K562 (cell line): Measurements from ENCODE around the gene WWOX. TPM values are rescaled to one million over a fixed set of nuclear protein-coding genes. Genes with fewer than 3 reads are reported as not detected.

Experiments
- ATAC-seq: fragments of 200-7000 bp; cut with Tn5 transposase; 3 replicates; pipeline ENCODE4 v1.9.1; 2020; ENCODE audit warnings: moderate library complexity
- BruUV-seq: library from RNA; stranded (reverse); fragments of 400-500 nt; replicated peaks from 2 replicates; lab custom pipeline; 2021; lab: Mats Ljungman, UMichigan
- CTCF ChIA-PET: fragments of 300-600 bp; formaldehyde crosslinking; extraction: SDS; loops from one replicate; lab custom pipeline; 2021; ENCODE audit warnings: low intra/inter-chr PET ratio; lab: Yijun Ruan, JAX
- POLR2A ChIA-PET: fragments of 300-600, 350-650 bp; sonication (Branson Sonifier 250); formaldehyde crosslinking; extraction: SDS; loops from one replicate; lab custom pipeline; 2021; ENCODE audit warnings: antibody characterized with exemption, inconsistent platforms; lab: Yijun Ruan, JAX
- DNase-seq, 4 experiments: peaks; one replicate each; pipeline versions ENCODE4 v3.0.0 to v3.0.0-alpha.2; 2011 to 2018; ENCODE audit warnings: low spot score in 3 of 4, mixed read lengths in 3 of 4; ENCODE audit errors: extremely low read depth in 1 of 4
- FAIRE-seq: peaks from 2 replicates; lab custom pipeline; 2011; peaks lifted over from hg19 to GRCh38; lab: Jason Lieb, UNC
- H2AFZ ChIP-seq: 2 replicates; pipeline ENCODE4 v1.6.0; 2011; ENCODE audit warnings: low read depth, low read length, control low read depth, inconsistent platforms
- H3K27ac ChIP-seq: fragments of 200-600 bp; 3 replicates; pipeline ENCODE4 v1.8.0; 2011; ENCODE audit warnings: low read depth, mild to moderate bottlenecking, control low read depth, inconsistent platforms, low read length, moderate library complexity, mixed read lengths; ENCODE audit errors: extremely low read depth
- H3K27me3 ChIP-seq, 2 experiments: fragments of 300-600 bp in 1 of 2; 2 replicates in 1 of 2; 3 replicates in 1 of 2; pipeline versions ENCODE4 v1.6.0 to v1.8.0; 2011; ENCODE audit warnings: inconsistent platforms in 2 of 2, low read length in 2 of 2, mild to moderate bottlenecking in 1 of 2, mixed read lengths in 1 of 2, moderate library complexity in 1 of 2; ENCODE audit not compliant: control insufficient read depth in 2 of 2, insufficient read depth in 2 of 2
- H3K36me3 ChIP-seq: fragments of 300-600 bp; 3 replicates; pipeline ENCODE4 v1.8.0; 2011; ENCODE audit warnings: mild to moderate bottlenecking, low read length, inconsistent platforms; ENCODE audit not compliant: control insufficient read depth, insufficient read depth
- H3K4me1 ChIP-seq, 2 experiments: fragments of 200-600 bp in 1 of 2; replicated peaks in 1 of 2; 2 replicates in 1 of 2; 3 replicates in 1 of 2; pipeline versions ENCODE4 v1.5.1 to v1.8.0; 2011; ENCODE audit warnings: inconsistent platforms in 2 of 2, low read length in 2 of 2, mild to moderate bottlenecking in 1 of 2, mixed read lengths in 1 of 2, moderate library complexity in 1 of 2; ENCODE audit not compliant: control insufficient read depth in 2 of 2, insufficient read depth in 2 of 2
- H3K4me2 ChIP-seq: 2 replicates; pipeline ENCODE4 v1.6.1; 2011; ENCODE audit warnings: low read length, control low read depth, inconsistent platforms, mixed read lengths; ENCODE audit not compliant: insufficient read depth
- H3K4me3 ChIP-seq: fragments of 200-600 bp; sonication (generic), shearing (Covaris generic); 2 replicates; pipeline ENCODE4 v1.5.1; 2016; ENCODE audit warnings: control low read depth, inconsistent platforms
- H3K79me2 ChIP-seq: fragments of 200-600 bp; 3 replicates; pipeline ENCODE4 v1.8.0; 2011; ENCODE audit warnings: low read length, inconsistent platforms; ENCODE audit not compliant: control insufficient read depth, insufficient read depth
- H3K9ac ChIP-seq, 2 experiments: 2 replicates each; pipeline versions ENCODE4 v1.6.0 to v1.6.1; 2011; ENCODE audit warnings: low read depth in 2 of 2, low read length in 2 of 2, control low read depth in 1 of 2, inconsistent platforms in 1 of 2, mild to moderate bottlenecking in 1 of 2, mixed read lengths in 1 of 2; ENCODE audit not compliant: insufficient read depth in 1 of 2
- H3K9me1 ChIP-seq: one replicate; pipeline ENCODE4 v1.6.0; 2011; ENCODE audit warnings: inconsistent platforms, mild to moderate bottlenecking, low read length, moderate library complexity; ENCODE audit not compliant: control insufficient read depth, insufficient read depth
- H3K9me3 ChIP-seq: replicated peaks from 2 replicates; pipeline ENCODE4 v1.5.1; 2011; ENCODE audit warnings: low read depth, low read length, inconsistent platforms; ENCODE audit not compliant: control insufficient read depth, insufficient read depth
- H4K20me1 ChIP-seq: replicated peaks from 2 replicates; pipeline ENCODE4 v1.6.1; 2011; ENCODE audit warnings: low read length, inconsistent platforms, mixed read lengths; ENCODE audit not compliant: control insufficient read depth, insufficient read depth
- CREBBP ChIP-seq: IDR thresholded peaks from one replicate; pipeline ENCODE4 v1.6.1; 2012; ENCODE audit warnings: low read depth, mild to moderate bottlenecking, control low read depth, inconsistent platforms, low read length
- ELF1 ChIP-seq: fragments of 200-800 bp; sonication (Bioruptor generic); IDR thresholded peaks from 2 replicates; pipeline ENCODE4 v1.6.1; 2016; ENCODE audit warnings: missing genetic modification characterization, missing compliant biosample characterization
- ELK3 ChIP-seq: fragments of 450-650 bp; formaldehyde crosslinking; IDR thresholded peaks from 2 replicates; pipeline ENCODE4 v1.4.0; 2020; ENCODE audit warnings: mild to moderate bottlenecking
- HMBOX1 ChIP-seq: sonication (generic); IDR thresholded peaks from 2 replicates; pipeline ENCODE4 v1.6.1; 2016
- PCBP2 ChIP-seq: fragments of 200-400 bp; formaldehyde crosslinking; IDR thresholded peaks from 2 replicates; pipeline ENCODE4 v1.6.1; 2018; ENCODE audit warnings: low read length, low read depth, mild to moderate bottlenecking, moderate library complexity; ENCODE audit not compliant: poor library complexity, severe bottlenecking
- RBM25 ChIP-seq: fragments of 200-400 bp; formaldehyde crosslinking; IDR thresholded peaks from 2 replicates; pipeline ENCODE4 v1.6.1; 2018; ENCODE audit warnings: low read length, low read depth, moderate library complexity; ENCODE audit not compliant: severe bottlenecking
- TAF15 ChIP-seq: fragments of 200-400 bp; formaldehyde crosslinking; IDR thresholded peaks from 2 replicates; pipeline ENCODE4 v1.6.1; 2017; ENCODE audit warnings: mild to moderate bottlenecking, low read depth, low read length, moderate library complexity
- TARDBP ChIP-seq: fragments of 450-650 bp; IDR thresholded peaks from 2 replicates; pipeline ENCODE4 v1.6.1; 2016
- ZNF318 ChIP-seq, 2 experiments: fragments of 450-650 bp; IDR thresholded peaks; 2 replicates each; pipeline ENCODE4 v1.6.1; 2016; ENCODE audit warnings: mild to moderate bottlenecking in 2 of 2, borderline replicate concordance in 1 of 2, low read depth in 1 of 2, moderate library complexity in 1 of 2
- WGBS: fragments of 100-300 bp; shearing (Covaris generic); methylation state at CpG from one replicate; pipeline ENCODE4 v1.1.6; 2016; ENCODE audit warnings: low coverage, mixed read lengths; ENCODE audit not compliant: insufficient coverage; ENCODE audit errors: missing lambda C conversion rate; 5-methylcytosine and 5-hydroxymethylcytosine counted together
- in situ Hi-C: fragments of 300-500 bp; cut with MboI; formaldehyde crosslinking; loops from 4 replicates; pipeline ENCODE4 v1.15.0; 2018; ENCODE audit warnings: inconsistent platforms, mixed read lengths
- intact Hi-C: fragments of 100-400 bp; cut with micrococcal nuclease; formaldehyde crosslinking; loops from 2 replicates; pipeline ENCODE4 v1.14.2; 2022
- polyA plus RNA-seq, 8 experiments: library from polyadenylated mRNA; depleted of rRNA in 4 of 8; stranded (reverse) in 5 of 8; unstranded in 3 of 8; fragments of >200 nt; fragmentation: Nextera tagmentation in 2 of 8; fragmentation: Illumina TruSeq in 1 of 8; extraction: Ambion mirVana in 2 of 8; extraction: Trizol in 1 of 8; gene quantifications; 2 replicates each; pipeline versions ENCODE4 v1.2.1 to v1.2.3, GENCODE V29; 2011 to 2014; ENCODE audit warnings: inconsistent platforms in 1 of 8, missing spikeins in 1 of 8
- total RNA-seq, 7 experiments: library from RNA; depleted of rRNA in 6 of 7; stranded (reverse); fragments of >200 nt in 6 of 7; fragmentation: Illumina TruSeq in 2 of 7; extraction: Trizol in 2 of 7; gene quantifications; 2 replicates each; pipeline versions ENCODE4 v1.2.1 to v1.2.3, GENCODE V29; 2011 to 2021; ENCODE audit warnings: low replicate concordance in 1 of 7

The WWOX gene
- total and polyA plus RNA-seq, 9 of the 15 experiments (the other 6 are each of a cell fraction or from before 2014, with no cell fraction given) = 1.6 to 22.7 (median 8.1) TPM

- 32% methylated on average over 7 of the region's 7 CpGs for WGBS
- FAIRE-seq = no peak
- H4K20me1 ChIP-seq = no peaks in the 10 kb centered on the region
- TF ChIP-seq ELF1 (tag) = no peak
- TF ChIP-seq CREBBP = no peak
- no peak for TF ChIP-seq TARDBP
- no peak for TF ChIP-seq ELK3
- no peak for TF ChIP-seq HMBOX1
- no peak for TF ChIP-seq TAF15
- no peak for TF ChIP-seq RBM25
- TF ChIP-seq PCBP2 = no peak
- TF ChIP-seq ZNF318 (IDR thresholded peaks at IDR 0.05; ENCODE audit: borderline replicate concordance in 1 of 2, low read depth in 1 of 2) = no peak
Measured at GRCh38 chr16:78390508-78391324, 291.3 kb downstream of the WWOX start.

More at GRCh38 chr16:78390508-78391324, 291.3 kb downstream of the WWOX start:
- Histone ChIP-seq H3K4me3 (no peak overlapping the region), H3K4me1 (peaks cover 0 to 7% of the 10 kb centered on the region in 2 experiments; a peak in 2 of 5 replicates), H3K9me1 (no peaks in the 10 kb centered on the region), H3K4me2 (no peak overlapping the region), H3K9ac (no peak overlapping the region), H3K27me3 (no peaks in the 10 kb centered on the region), H2AFZ (no peak overlapping the region), H3K79me2 (no peaks in the 10 kb centered on the region), H3K27ac (no peak overlapping the region), H3K9me3 (no peaks in the 10 kb centered on the region), H3K36me3 (no peaks in the 10 kb centered on the region)
- POLR2A ChIA-PET = no interaction called here
- intact Hi-C loops (no loop called here), in situ Hi-C loops (no loop called here)
- DNase-seq (no peak), ATAC-seq (no peak)
- no TSS peak for BruUV-seq
- CTCF ChIA-PET = no interaction called here
